Common myeloid progenitor, CD34-positive (primary cell): ENCODE data around the gene ZMYND8.
"Not testable (repeated sequence)": the region's sequence is repeated elsewhere in the genome, so short reads cannot be mapped to it uniquely, and the experiment has no call there.

Source experiments
- CTCF ChIA-PET: fragments of 350-600 bp; sonication (Branson Sonifier 250); formaldehyde crosslinking; loops from one replicate; lab custom pipeline; 2021; ENCODE audit warnings: antibody characterized with exemption; lab: Charles Lee
- POLR2A ChIA-PET: fragments of 350-600 bp; sonication (Branson Sonifier 250); formaldehyde crosslinking; loops from one replicate; lab custom pipeline; 2021; ENCODE audit warnings: antibody characterized with exemption; lab: Charles Lee
- DNase-seq, 3 donors: peaks; one replicate each; pipeline versions ENCODE4 v3.0.0 to v3.0.0-alpha.2; 2013
- H3K27ac ChIP-seq, 2 experiments: 1 replicate in 1 of 2; 2 replicates in 1 of 2; pipeline ENCODE4 v1.7.0; 2013; ENCODE audit warnings: inconsistent platforms in 2 of 2, low read length in 2 of 2, mild to moderate bottlenecking in 2 of 2, low read depth in 1 of 2, moderate library complexity in 1 of 2; ENCODE audit not compliant: severe bottlenecking in 2 of 2, insufficient read depth in 1 of 2, poor library complexity in 1 of 2
- H3K27me3 ChIP-seq, 5 experiments: replicated peaks in 2 of 5; 1 replicate in 3 of 5; 2 replicates in 2 of 5; pipeline versions ENCODE4 v1.6.1 to v1.7.0; 2013; ENCODE audit warnings: low read length in 4 of 5, mild to moderate bottlenecking in 2 of 5, moderate library complexity in 2 of 5, inconsistent platforms in 1 of 5; ENCODE audit not compliant: insufficient read depth in 5 of 5, control insufficient read depth in 4 of 5
- H3K36me3 ChIP-seq, 4 experiments: 1 replicate in 2 of 4; 2 replicates in 2 of 4; pipeline versions ENCODE4 v1.6.1 to v1.7.0; 2013; ENCODE audit warnings: low read length in 3 of 4, control low read depth in 1 of 4, mild to moderate bottlenecking in 1 of 4; ENCODE audit not compliant: control insufficient read depth in 4 of 4, insufficient read depth in 4 of 4
- H3K4me1 ChIP-seq, 4 experiments: 1 replicate in 3 of 4; 2 replicates in 1 of 4; pipeline versions ENCODE4 v1.6.1 to v1.7.1; 2013; ENCODE audit warnings: low read length in 3 of 4, mild to moderate bottlenecking in 3 of 4, control low read depth in 1 of 4, inconsistent platforms in 1 of 4, moderate library complexity in 1 of 4; ENCODE audit not compliant: control insufficient read depth in 4 of 4, insufficient read depth in 4 of 4; ENCODE audit errors: control extremely low read depth in 1 of 4
- H3K4me3 ChIP-seq, 7 experiments: 1 replicate in 4 of 7; 2 replicates in 3 of 7; pipeline versions ENCODE4 v1.5.1 to v1.7.0; 2013; ENCODE audit warnings: mild to moderate bottlenecking in 7 of 7, low read length in 6 of 7, moderate library complexity in 6 of 7, inconsistent platforms in 2 of 7, low read depth in 2 of 7, control low read depth in 1 of 7; ENCODE audit not compliant: insufficient read depth in 4 of 7, control insufficient read depth in 1 of 7; ENCODE audit errors: extremely low read depth in 1 of 7
- H3K9me3 ChIP-seq, 5 experiments: 1 replicate in 4 of 5; 2 replicates in 1 of 5; pipeline versions ENCODE4 v1.6.1 to v1.7.1; 2013; ENCODE audit warnings: low read length in 4 of 5, mild to moderate bottlenecking in 2 of 5, inconsistent platforms in 1 of 5, low read depth in 1 of 5, moderate library complexity in 1 of 5; ENCODE audit not compliant: control insufficient read depth in 4 of 5, insufficient read depth in 2 of 5; ENCODE audit errors: control extremely low read depth in 1 of 5
- WGBS: methylation state at CpG from one replicate; pipeline ENCODE4 v1.1.5; 2013; ENCODE audit not compliant: insufficient coverage; 5-methylcytosine and 5-hydroxymethylcytosine counted together

Gene ZMYND8

DNA sequence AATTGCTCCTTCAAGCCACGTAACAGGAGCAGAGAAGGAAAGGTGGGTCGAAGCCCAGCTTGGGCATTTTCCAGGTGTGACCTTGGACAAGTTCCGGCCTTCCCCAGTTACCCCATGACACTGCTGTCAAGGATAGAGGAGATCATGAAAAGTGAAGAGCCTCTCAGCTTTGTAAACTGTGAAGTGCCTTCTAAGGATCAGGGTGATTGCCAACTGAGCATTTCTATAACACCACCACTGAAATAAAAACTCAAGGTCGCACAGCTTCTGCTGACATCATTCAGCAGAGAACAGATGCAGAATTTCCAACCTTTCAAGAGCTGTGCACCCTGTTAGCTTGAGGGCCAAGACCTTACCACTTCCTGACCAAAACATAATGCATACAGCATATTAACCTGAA is 24.0 kb upstream of the ZMYND8 start:
- Histone ChIP-seq H3K4me3 (no peak overlapping the region), H3K27ac (no peak overlapping the region), H3K9me3 (no peaks in the 10 kb centered on the region), H3K36me3 (no peaks in the 10 kb centered on the region), H3K4me1 (peaks cover 0 to 8% (median 1%) of the 10 kb centered on the region in 4 experiments), H3K27me3 (no peaks in the 10 kb centered on the region)
- POLR2A ChIA-PET, result no interaction called here
- CTCF ChIA-PET, result interaction anchor here (1.0 to 9.5 kb wide), 10 partner anchors 10 to 103 kb away, joined by 3 to 312 read pairs (median 4); partner anchors contain the start of gene ZMYND8
- WGBS, result 86% methylated on average over 1 of the region's 4 CpGs
- DNase-seq, result peak in 1 of 3 donors; percentile 46

DNA sequence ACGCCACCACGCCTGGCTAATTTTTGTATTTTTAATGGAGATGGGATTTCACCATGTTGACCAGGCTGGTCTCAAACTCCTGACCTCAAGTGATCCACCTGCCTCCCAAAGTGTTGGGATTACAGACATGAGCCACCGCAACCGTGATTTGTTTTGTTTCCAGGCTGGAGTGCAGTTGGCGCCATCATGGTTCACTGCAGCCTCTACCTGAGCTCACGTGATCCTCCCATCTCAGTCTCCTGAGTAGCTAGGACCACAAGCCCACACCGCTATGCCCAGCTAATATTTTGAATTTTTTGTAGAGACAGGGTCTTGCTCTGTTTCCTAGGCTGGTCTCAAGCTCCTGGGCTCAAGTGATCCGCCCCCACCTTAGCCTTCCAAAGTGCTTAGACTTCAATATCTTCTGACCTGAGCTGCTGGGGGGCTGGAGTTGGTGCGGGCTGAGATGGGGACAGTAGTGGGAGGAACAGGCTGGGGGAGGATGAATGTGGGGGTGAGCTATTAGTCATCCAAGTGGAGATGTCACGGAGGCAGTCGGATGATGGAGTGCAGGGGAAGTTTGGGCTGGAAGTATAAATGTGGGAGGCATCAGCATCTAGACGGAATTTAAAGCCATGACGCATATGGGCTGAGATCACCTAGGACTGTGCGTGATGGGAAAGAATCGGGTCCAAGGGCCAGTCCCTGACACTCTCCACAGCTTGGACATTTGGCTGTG is 23.1 kb upstream of the ZMYND8 start:
- ChIA-PET CTCF (interaction anchor here (0.7 to 9.5 kb wide), 10 partner anchors 15 to 174 kb away, joined by 3 to 312 read pairs (median 4); partner anchors contain the start of gene ZMYND8), POLR2A (interaction anchor here (0.9 kb wide), 1 partner anchor 29 kb away, joined by 3 read pairs; no protein-coding TSS in a partner anchor)
- no peak for DNase-seq
- Histone ChIP-seq H3K4me1 (peaks cover 0 to 8% (median 1%) of the 10 kb centered on the region in 4 experiments), H3K27me3 (no peaks in the 10 kb centered on the region), H3K36me3 (no peaks in the 10 kb centered on the region), H3K27ac (no peak overlapping the region), H3K4me3 (no peak overlapping the region), H3K9me3 (no peaks in the 10 kb centered on the region)
- 98% methylated on average over 12 of the region's 15 CpGs for WGBS

GRCh38 chr20:47377122-47377722 is 20.7 kb upstream of the ZMYND8 start:
- POLR2A ChIA-PET, result interaction anchor here (0.6 kb wide), 1 partner anchor 48 kb away, joined by 4 read pairs; no protein-coding TSS in a partner anchor
- Histone ChIP-seq H3K27me3 (no peaks in the 10 kb centered on the region), H3K9me3 (no peaks in the 10 kb centered on the region), H3K27ac (no peak overlapping the region), H3K36me3 (no peaks in the 10 kb centered on the region), H3K4me3 (no peak overlapping the region), H3K4me1 (peaks cover 0 to 9% (median 3%) of the 10 kb centered on the region in 4 experiments)
- no peak for DNase-seq
- CTCF ChIA-PET, result interaction anchor here (0.7 to 1.7 kb wide), 5 partner anchors 53 to 105 kb away, joined by 3 to 5 read pairs (median 3); no protein-coding TSS in a partner anchor
- 62% methylated on average over 4 of the region's 4 CpGs for WGBS

DNA sequence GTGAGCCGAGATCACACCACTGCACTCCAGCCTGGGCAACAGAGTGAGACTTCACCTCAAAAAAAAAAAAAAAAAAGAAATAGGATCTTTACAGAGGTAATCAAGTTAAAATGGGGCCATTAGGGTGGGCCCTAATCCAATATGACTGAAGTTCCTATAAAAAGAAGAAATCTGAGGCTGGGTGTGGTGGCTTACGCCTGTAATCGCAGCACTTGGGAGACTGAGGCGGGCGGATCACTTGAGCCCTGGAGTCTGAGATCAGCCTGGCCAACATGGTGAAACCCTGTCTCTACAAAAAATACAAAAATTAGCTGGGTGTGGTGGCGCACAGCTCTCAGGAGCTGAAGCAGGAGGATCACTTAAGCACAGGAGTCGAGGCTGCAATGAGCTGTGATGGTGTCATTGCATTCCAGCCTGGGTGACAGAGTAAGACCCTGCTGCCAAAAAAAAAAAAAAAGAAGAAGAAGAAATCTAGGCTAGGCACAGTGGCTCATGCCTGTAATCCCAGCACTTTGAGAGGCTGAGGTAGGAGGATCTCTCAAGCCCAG is 19.7 kb upstream of the ZMYND8 start:
- POLR2A ChIA-PET, result interaction anchor here (0.7 kb wide), 1 partner anchor 169 kb away, joined by 3 read pairs; no protein-coding TSS in a partner anchor
- peaks cover 0 to 13% (median 3%) of the 10 kb centered on the region in 4 experiments for H3K4me1 ChIP-seq
- DNase-seq, H3K36me3 ChIP-seq, H3K9me3 ChIP-seq, H3K27ac ChIP-seq, H3K4me3 ChIP-seq, H3K27me3 ChIP-seq: not testable (repeated sequence)
- CTCF ChIA-PET, result interaction anchor here (1.6 to 1.7 kb wide), 3 partner anchors 8 to 104 kb away, joined by 3 to 5 read pairs (median 5); no protein-coding TSS in a partner anchor
- WGBS, result 92% methylated on average over 4 of the region's 7 CpGs

DNA sequence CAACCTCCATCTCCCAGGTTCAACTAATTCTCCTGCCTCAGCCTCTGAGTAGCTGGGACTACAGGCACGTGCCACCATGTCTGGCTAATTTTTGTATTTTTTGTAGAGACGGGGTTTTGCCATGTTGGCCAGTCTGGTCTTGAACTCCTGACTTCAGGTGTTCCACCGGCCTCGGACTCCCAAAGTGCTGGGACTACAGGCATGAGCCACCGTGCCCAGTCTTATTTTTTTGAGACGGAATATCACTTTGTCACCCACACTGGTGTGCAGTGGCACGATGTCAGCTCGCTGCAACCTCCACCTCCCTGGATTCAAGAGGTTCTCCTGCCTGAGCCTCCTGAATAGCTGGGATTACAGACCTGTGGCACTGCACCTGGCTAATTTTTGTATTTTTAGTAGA is 17.6 kb upstream of the ZMYND8 start:
- not testable (repeated sequence) for H3K27ac ChIP-seq, H3K4me1 ChIP-seq, H3K27me3 ChIP-seq, H3K36me3 ChIP-seq, H3K4me3 ChIP-seq, DNase-seq, H3K9me3 ChIP-seq
- ChIA-PET POLR2A (interaction anchor here (1.2 kb wide), 1 partner anchor 8 kb away, joined by 3 read pairs; no protein-coding TSS in a partner anchor), CTCF (interaction anchor here (0.8 to 2.9 kb wide), 2 partner anchors 11 to 102 kb away, joined by 3 to 9 read pairs; no protein-coding TSS in a partner anchor)
- WGBS, result 99% methylated on average over 7 of the region's 8 CpGs

DNA sequence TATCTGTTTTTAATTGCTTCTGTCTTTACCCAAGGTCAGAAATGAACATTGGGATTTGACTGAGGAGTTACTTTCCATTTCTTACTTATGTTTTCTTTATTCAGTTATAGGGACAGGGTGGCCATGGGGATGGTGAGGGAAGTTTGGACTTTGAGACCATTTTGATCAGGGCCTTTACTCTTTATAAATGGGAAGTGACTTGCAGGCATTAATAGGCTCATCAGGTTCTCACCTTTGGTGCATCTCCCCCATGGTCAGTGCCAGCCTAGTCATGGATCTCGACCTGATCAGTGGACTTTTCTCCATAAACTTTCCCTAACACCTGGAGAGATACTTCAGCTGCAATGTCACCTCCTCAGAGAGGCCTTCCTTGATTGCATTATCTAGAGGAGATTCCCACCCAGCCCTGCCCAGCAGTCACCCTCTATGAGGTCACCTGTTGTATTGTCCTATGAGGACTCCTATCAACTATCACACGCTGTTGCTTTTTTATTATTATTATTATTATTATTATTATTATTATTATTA is 16.8 kb upstream of the ZMYND8 start:
- DNase-seq, result no peak
- ChIA-PET CTCF (interaction anchor here (0.8 to 2.9 kb wide), 4 partner anchors 9 to 101 kb away, joined by 3 to 9 read pairs (median 6); no protein-coding TSS in a partner anchor), POLR2A (interaction anchor here (0.6 to 1.2 kb wide), 2 partner anchors 9 to 23 kb away, joined by 3 read pairs; no protein-coding TSS in a partner anchor)
- Histone ChIP-seq H3K27ac (no peak overlapping the region), H3K4me1 (peaks cover 0 to 8% (median 3%) of the 10 kb centered on the region in 4 experiments), H3K9me3 (no peaks in the 10 kb centered on the region), H3K27me3 (no peaks in the 10 kb centered on the region), H3K4me3 (no peak overlapping the region), H3K36me3 (no peaks in the 10 kb centered on the region)
- WGBS, result 92% methylated on average over 1 of the region's 2 CpGs
